Uterus (tissue), 4 donors: ENCODE data around the gene LINC01488. TPM values are rescaled to one million over a fixed set of nuclear protein-coding genes. Genes with fewer than 3 reads are reported as not detected.

Source experiments
- DNase-seq, 2 donors: peaks; one replicate each; pipeline ENCODE4 v3.0.0-alpha.2; 2019 to 2020
- H3K27ac ChIP-seq, 2 donors: fragments of 200-600 bp; sonication (generic); 1 replicate in 1 of 2; 2 replicates in 1 of 2; pipeline ENCODE4 v1.5.1; 2016 to 2018
- H3K27me3 ChIP-seq, 2 donors: fragments of 200-600 bp; sonication (generic); one replicate each; pipeline ENCODE4 v1.5.1; 2018 to 2019; ENCODE audit warnings: control low read depth in 1 of 2
- H3K36me3 ChIP-seq, 2 donors: fragments of 200-600 bp; sonication (generic); one replicate each; pipeline ENCODE4 v1.5.1; 2019; ENCODE audit warnings: control low read depth in 1 of 2
- H3K4me1 ChIP-seq, 2 donors: fragments of 200-600 bp; sonication (generic); one replicate each; pipeline ENCODE4 v1.5.1; 2018 to 2019; ENCODE audit warnings: control low read depth in 1 of 2
- H3K4me3 ChIP-seq, 2 donors: fragments of 200-600 bp; sonication (generic); 1 replicate in 1 of 2; 2 replicates in 1 of 2; pipeline ENCODE4 v1.5.1; 2018 to 2019; ENCODE audit warnings: mild to moderate bottlenecking in 1 of 2
- H3K9me3 ChIP-seq, 2 donors: fragments of 200-600 bp; sonication (generic); one replicate each; pipeline ENCODE4 v1.5.1; 2019; ENCODE audit warnings: control low read depth in 1 of 2
- CTCF ChIP-seq, 4 experiments: fragments of 200-600 bp in 2 of 4; fragments of 450-650 bp in 2 of 4; sonication (generic) in 2 of 4; IDR thresholded peaks; one replicate each; pipeline ENCODE4 v1.5.1; 2016 to 2019; ENCODE audit warnings: antibody characterized with exemption in 4 of 4, mild to moderate bottlenecking in 2 of 4, moderate library complexity in 1 of 4
- POLR2A ChIP-seq, 2 donors: fragments of 450-650 bp; IDR thresholded peaks; one replicate each; pipeline ENCODE4 v1.6.1; 2016; ENCODE audit warnings: antibody characterized with exemption in 2 of 2, mild to moderate bottlenecking in 1 of 2, moderate library complexity in 1 of 2
- intact Hi-C: fragments of 100-400 bp; cut with DNase I; formaldehyde crosslinking; loops from one replicate; pipeline ENCODE4 v1.15.1; 2023; ENCODE audit warnings: low total_unique reads
- total RNA-seq, 4 donors: library from RNA; depleted of rRNA in 3 of 4; stranded (reverse); fragments of >200 nt in 3 of 4; gene quantifications; one replicate each; pipeline versions ENCODE4 v1.1.0 to v1.2.4, GENCODE V29; 2014 to 2023
- donor health status: DM: yes; HTN: yes; CAD: no.

Gene LINC01488
- total RNA-seq, 4 donors from 2014 or later, result not detected

- no peak for DNase-seq
Observed at GRCh38 chr11:69500285-69501120, 19.0 kb downstream of the LINC01488 start.

GRCh38 chr11:69501121-69501489, 19.6 kb downstream of the LINC01488 start:
- intact Hi-C loops, result no loop called here

More at GRCh38 chr11:69500285-69501120, 19.0 kb downstream of the LINC01488 start:
- no peaks in the 10 kb centered on the region for H3K36me3 ChIP-seq
- H3K27ac ChIP-seq, result no peak overlapping the region
- TF ChIP-seq POLR2A (IDR thresholded peaks at IDR 0.05) (no peak), CTCF (IDR thresholded peaks at IDR 0.05) (no peak)
- no peak overlapping the region for H3K4me3 ChIP-seq
- H3K4me1 ChIP-seq, result peaks cover 0 to 11% of the 10 kb centered on the region in 2 donors
- H3K27me3 ChIP-seq, result no peaks in the 10 kb centered on the region
- intact Hi-C loops, result no loop called here
- H3K9me3 ChIP-seq, result no peaks in the 10 kb centered on the region

GRCh38 chr11:69501891-69502860, 20.7 kb downstream of the LINC01488 start:
- H3K4me1 ChIP-seq, result peaks cover 0 to 5% of the 10 kb centered on the region in 2 donors
- H3K27me3 ChIP-seq, result no peaks in the 10 kb centered on the region
- no peaks in the 10 kb centered on the region for H3K36me3 ChIP-seq
- H3K4me3 ChIP-seq, result no peak overlapping the region
- TF ChIP-seq POLR2A (IDR thresholded peaks at IDR 0.05) (no peak), CTCF (IDR thresholded peaks at IDR 0.05) (no peak)
- no peak overlapping the region for H3K27ac ChIP-seq
- H3K9me3 ChIP-seq, result no peaks in the 10 kb centered on the region
- intact Hi-C loops, result no loop called here
- DNase-seq, result no peak

More at GRCh38 chr11:69501121-69501489, 19.6 kb downstream of the LINC01488 start:
- Histone ChIP-seq H3K36me3 (no peaks in the 10 kb centered on the region), H3K9me3 (no peaks in the 10 kb centered on the region), H3K4me1 (peaks cover 0 to 11% of the 10 kb centered on the region in 2 donors), H3K27ac (no peak overlapping the region), H3K27me3 (no peaks in the 10 kb centered on the region), H3K4me3 (no peak overlapping the region)
- no peak for DNase-seq
- no peak for TF ChIP-seq CTCF (IDR thresholded peaks at IDR 0.05)
- no peak for TF ChIP-seq POLR2A (IDR thresholded peaks at IDR 0.05)

GRCh38 chr11:69504127-69504526, 22.7 kb downstream of the LINC01488 start:
- Histone ChIP-seq H3K4me1 (no peaks in the 10 kb centered on the region), H3K4me3 (no peak overlapping the region), H3K9me3 (no peaks in the 10 kb centered on the region), H3K36me3 (no peaks in the 10 kb centered on the region), H3K27me3 (no peaks in the 10 kb centered on the region), H3K27ac (no peak overlapping the region)
- TF ChIP-seq POLR2A (IDR thresholded peaks at IDR 0.05) (no peak), CTCF (IDR thresholded peaks at IDR 0.05) (no peak)
- intact Hi-C loops, result no loop called here
- no peak for DNase-seq
